ENCODE measurements around the gene NEURL1B.

NEURL1B gene

DNA sequence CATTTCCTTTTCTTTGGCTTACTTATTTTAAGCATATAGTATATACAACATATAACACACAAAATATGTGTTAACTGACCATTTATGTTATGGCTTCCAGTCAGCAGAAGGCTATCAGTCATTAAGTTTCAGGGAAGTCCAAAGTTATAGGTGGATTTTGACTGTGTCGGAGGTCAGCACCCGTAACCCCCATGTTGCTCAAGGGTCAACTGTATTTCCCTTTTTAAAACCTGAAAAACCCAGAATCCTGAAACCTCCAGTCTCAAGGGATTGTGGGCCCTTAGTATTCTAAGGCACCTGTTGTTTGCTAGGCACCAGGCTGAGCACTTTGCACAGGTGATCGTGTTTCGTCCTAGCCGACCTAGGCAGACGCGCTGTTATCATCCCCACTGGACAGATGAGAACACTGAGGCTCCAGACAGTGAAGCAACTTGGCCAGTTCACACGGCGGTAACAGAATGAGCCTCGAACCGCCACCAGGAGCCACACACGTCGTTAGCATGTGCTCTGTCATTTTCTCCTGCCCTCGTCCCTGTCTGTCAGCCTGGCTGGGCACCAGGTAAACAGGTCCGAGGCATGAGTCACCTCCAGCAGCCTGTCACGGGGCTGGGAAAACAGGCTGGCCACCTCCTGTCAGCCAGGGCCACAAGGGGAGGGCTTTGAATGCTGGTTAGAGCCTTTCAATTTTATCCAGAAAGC, 90.1 kb downstream of the NEURL1B start:
- CTCF ChIA-PET, result interaction anchor here (0.8 to 1.4 kb wide), 2 partner anchors 14 to 16 kb away, joined by 4 read pairs; no protein-coding TSS in a partner anchor
- POLR2A ChIA-PET, result no interaction called here
- no peak for DNase-seq (ENCODE audit: extremely low spot score)
- TF ChIP-seq, protein P1, sequence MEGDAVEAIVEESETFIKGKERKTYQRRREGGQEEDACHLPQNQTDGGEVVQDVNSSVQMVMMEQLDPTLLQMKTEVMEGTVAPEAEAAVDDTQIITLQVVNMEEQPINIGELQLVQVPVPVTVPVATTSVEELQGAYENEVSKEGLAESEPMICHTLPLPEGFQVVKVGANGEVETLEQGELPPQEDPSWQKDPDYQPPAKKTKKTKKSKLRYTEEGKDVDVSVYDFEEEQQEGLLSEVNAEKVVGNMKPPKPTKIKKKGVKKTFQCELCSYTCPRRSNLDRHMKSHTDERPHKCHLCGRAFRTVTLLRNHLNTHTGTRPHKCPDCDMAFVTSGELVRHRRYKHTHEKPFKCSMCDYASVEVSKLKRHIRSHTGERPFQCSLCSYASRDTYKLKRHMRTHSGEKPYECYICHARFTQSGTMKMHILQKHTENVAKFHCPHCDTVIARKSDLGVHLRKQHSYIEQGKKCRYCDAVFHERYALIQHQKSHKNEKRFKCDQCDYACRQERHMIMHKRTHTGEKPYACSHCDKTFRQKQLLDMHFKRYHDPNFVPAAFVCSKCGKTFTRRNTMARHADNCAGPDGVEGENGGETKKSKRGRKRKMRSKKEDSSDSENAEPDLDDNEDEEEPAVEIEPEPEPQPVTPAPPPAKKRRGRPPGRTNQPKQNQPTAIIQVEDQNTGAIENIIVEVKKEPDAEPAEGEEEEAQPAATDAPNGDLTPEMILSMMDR (IDR thresholded peaks at IDR 0.05; ENCODE audit: control extremely low read depth, extremely low read depth, low read depth, missing control alignments), result no peak

DNA sequence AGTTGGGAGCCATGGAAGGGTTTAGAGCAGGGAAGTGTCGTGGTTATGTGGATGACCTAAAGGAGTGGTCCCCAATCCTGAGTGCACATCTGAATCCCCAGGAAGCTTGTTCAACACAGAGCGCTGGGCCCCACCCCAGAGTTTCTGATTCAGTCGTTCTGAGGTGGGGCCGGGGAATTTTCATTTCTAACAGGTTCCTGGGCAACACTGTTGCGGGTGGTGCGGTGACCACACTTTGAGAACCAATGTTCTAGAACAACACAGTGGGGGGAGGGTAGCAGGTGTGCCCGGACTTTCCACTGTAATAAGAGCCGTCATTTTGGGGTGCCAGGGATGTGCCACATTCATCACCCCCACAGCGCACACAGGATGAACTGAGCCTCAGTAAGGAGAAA, 90.6 kb downstream of the NEURL1B start:
- DNase-seq (ENCODE audit: extremely low spot score), result no peak
- ChIA-PET CTCF (interaction anchor here (1.4 kb wide), 1 partner anchor 15 kb away, joined by 4 read pairs; no protein-coding TSS in a partner anchor), POLR2A (no interaction called here)
- TF ChIP-seq, protein P1 (IDR thresholded peaks at IDR 0.05; ENCODE audit: control extremely low read depth, extremely low read depth, low read depth, missing control alignments), result no peak

GRCh38 chr5:172732201-172732865, 91.3 kb downstream of the NEURL1B start:
- CTCF ChIA-PET, result interaction anchor here (0.7 to 3.2 kb wide), 6 partner anchors 8 to 200 kb away, joined by 3 to 11 read pairs (median 4); no protein-coding TSS in a partner anchor
- DNase-seq (ENCODE audit: extremely low spot score), result no peak
- TF ChIP-seq, protein P1 (IDR thresholded peaks at IDR 0.05; ENCODE audit: control extremely low read depth, extremely low read depth, low read depth, missing control alignments), result no peak
- POLR2A ChIA-PET, result no interaction called here

GRCh38 chr5:172733131-172733973, 92.3 kb downstream of the NEURL1B start:
- ChIA-PET POLR2A (no interaction called here), CTCF (interaction anchor here (0.9 to 3.2 kb wide), 8 partner anchors 17 to 199 kb away, joined by 3 to 11 read pairs (median 4); no protein-coding TSS in a partner anchor)
- no peak for DNase-seq (ENCODE audit: extremely low spot score)
- TF ChIP-seq, protein P1 (IDR thresholded peaks at IDR 0.05; ENCODE audit: control extremely low read depth, extremely low read depth, low read depth, missing control alignments), result no peak

- TF ChIP-seq, protein P1 (IDR thresholded peaks at IDR 0.05; ENCODE audit: control extremely low read depth, extremely low read depth, low read depth, missing control alignments), result no peak
- no peak for DNase-seq (ENCODE audit: extremely low spot score)
- CTCF ChIA-PET, result interaction anchor here (0.9 to 3.2 kb wide), 8 partner anchors 19 to 199 kb away, joined by 3 to 11 read pairs (median 4); no protein-coding TSS in a partner anchor
- POLR2A ChIA-PET, result no interaction called here
Measured at GRCh38 chr5:172733974-172734346, 92.9 kb downstream of the NEURL1B start.
